ENCODE results near the gene ILDR1. TPM values are rescaled to one million over a fixed set of nuclear protein-coding genes. Genes with fewer than 3 reads are reported as not detected.

Gene ILDR1
- total and polyA plus RNA-seq, 5 donors: not detected

- Histone ChIP-seq H3K4me1 (ENCODE audit: control insufficient read depth, insufficient read depth, low read length) (no peaks in the 10 kb centered on the region), H3K9me3 (ENCODE audit: control insufficient read depth, low read length) (no peaks in the 10 kb centered on the region), H3K27ac (ENCODE audit: low read length) (no peak overlapping the region), H3K27me3 (ENCODE audit: control insufficient read depth, insufficient read depth) (no peaks in the 10 kb centered on the region), H3K4me3 (ENCODE audit: low read length) (no peak overlapping the region)
- intact Hi-C loops (cut with DNase I): loop anchor here (10.0 kb wide), 1 partner anchor 448 kb away; the partner anchor contains the start of gene POLQ (in 4 of the 4)
- ATAC-seq: peak in 1 of 2 donors; percentile 17
- DNase-seq: no peak
- WGBS: 93% methylated on average over 31 of the region's 31 CpGs
Measured at GRCh38 chr3:121992601-121993560, 29.2 kb downstream of the ILDR1 start.

- H3K4me3 ChIP-seq (ENCODE audit: low read length): no peak overlapping the region
- H3K4me1 ChIP-seq (ENCODE audit: control insufficient read depth, insufficient read depth, low read length): no peaks in the 10 kb centered on the region
- no peaks in the 10 kb centered on the region for H3K27me3 ChIP-seq (ENCODE audit: control insufficient read depth, insufficient read depth)
- intact Hi-C loops (cut with DNase I): loop anchor here (10.0 kb wide), 1 partner anchor 445 kb away; the partner anchor contains the start of gene POLQ (in 4 of the 4)
- H3K9me3 ChIP-seq (ENCODE audit: control insufficient read depth, low read length): no peaks in the 10 kb centered on the region
- peak in 1 of 3 donors; percentile 50 for DNase-seq
- peak in 1 of 2 donors; percentile 57 for ATAC-seq
- no peak overlapping the region for H3K27ac ChIP-seq (ENCODE audit: low read length)
Measured at GRCh38 chr3:121989943-121990342, 32.1 kb downstream of the ILDR1 start.

- no peak overlapping the region for H3K4me3 ChIP-seq (ENCODE audit: low read length)
- no peak for ATAC-seq
- WGBS: 82% methylated on average over 2 of the region's 2 CpGs
Measured at GRCh38 chr3:121988146-121988545, 33.9 kb downstream of the ILDR1 start.

GRCh38 chr3:121985846-121986245 is 36.2 kb downstream of the ILDR1 start:
- WGBS: 78% methylated on average over 2 of the region's 2 CpGs
- no peak overlapping the region for H3K27ac ChIP-seq (ENCODE audit: low read length)
- no peak overlapping the region for H3K4me3 ChIP-seq (ENCODE audit: low read length)
- no peaks in the 10 kb centered on the region for H3K4me1 ChIP-seq (ENCODE audit: control insufficient read depth, insufficient read depth, low read length)
- no peaks in the 10 kb centered on the region for H3K9me3 ChIP-seq (ENCODE audit: control insufficient read depth, low read length)
- H3K27me3 ChIP-seq (ENCODE audit: control insufficient read depth, insufficient read depth): no peaks in the 10 kb centered on the region
- ATAC-seq (no peak), DNase-seq (no peak)
- intact Hi-C loops (cut with DNase I): no loop called here

More at GRCh38 chr3:121988146-121988545, 33.9 kb downstream of the ILDR1 start:
- DNase-seq: no peak
- H3K27me3 ChIP-seq (ENCODE audit: control insufficient read depth, insufficient read depth): no peaks in the 10 kb centered on the region
- no peaks in the 10 kb centered on the region for H3K9me3 ChIP-seq (ENCODE audit: control insufficient read depth, low read length)
- H3K4me1 ChIP-seq (ENCODE audit: control insufficient read depth, insufficient read depth, low read length): no peaks in the 10 kb centered on the region
- no peak overlapping the region for H3K27ac ChIP-seq (ENCODE audit: low read length)
- intact Hi-C loops (cut with DNase I): no loop called here

GRCh38 chr3:121981473-121981872 is 40.6 kb downstream of the ILDR1 start:
- H3K27ac ChIP-seq (ENCODE audit: low read length): no peak overlapping the region
- H3K9me3 ChIP-seq (ENCODE audit: control insufficient read depth, low read length): no peaks in the 10 kb centered on the region
- H3K27me3 ChIP-seq (ENCODE audit: control insufficient read depth, insufficient read depth): no peaks in the 10 kb centered on the region
- intact Hi-C loops (cut with DNase I): no loop called here
- H3K4me1 ChIP-seq (ENCODE audit: control insufficient read depth, insufficient read depth, low read length): no peaks in the 10 kb centered on the region
- 84% methylated on average over 2 of the region's 2 CpGs for WGBS
- no peak for ATAC-seq
- no peak for DNase-seq
- no peak overlapping the region for H3K4me3 ChIP-seq (ENCODE audit: low read length)

- Histone ChIP-seq H3K27me3 (ENCODE audit: control insufficient read depth, insufficient read depth) (no peaks in the 10 kb centered on the region), H3K27ac (ENCODE audit: low read length) (no peak overlapping the region), H3K9me3 (ENCODE audit: control insufficient read depth, low read length) (no peaks in the 10 kb centered on the region), H3K4me3 (ENCODE audit: low read length) (no peak overlapping the region), H3K4me1 (ENCODE audit: control insufficient read depth, insufficient read depth, low read length) (no peaks in the 10 kb centered on the region)
- no peak for ATAC-seq
- 75% methylated on average over 5 of the region's 5 CpGs for WGBS
- intact Hi-C loops (cut with DNase I): no loop called here
- no peak for DNase-seq
Measured at GRCh38 chr3:121980450-121980796, 41.6 kb downstream of the ILDR1 start.

- intact Hi-C loops (cut with DNase I): no loop called here
- no peaks in the 10 kb centered on the region for H3K4me1 ChIP-seq (ENCODE audit: control insufficient read depth, insufficient read depth, low read length)
- H3K9me3 ChIP-seq (ENCODE audit: control insufficient read depth, low read length): no peaks in the 10 kb centered on the region
- ATAC-seq (no peak), DNase-seq (no peak)
- no peaks in the 10 kb centered on the region for H3K27me3 ChIP-seq (ENCODE audit: control insufficient read depth, insufficient read depth)
- H3K27ac ChIP-seq (ENCODE audit: low read length): no peak overlapping the region
- H3K4me3 ChIP-seq (ENCODE audit: low read length): no peak overlapping the region
Measured at GRCh38 chr3:121979734-121980449, 42.2 kb downstream of the ILDR1 start.

GRCh38 chr3:121979246-121979645 is 42.8 kb downstream of the ILDR1 start:
- ATAC-seq (no peak), DNase-seq (no peak)
- intact Hi-C loops (cut with DNase I): no loop called here
- Histone ChIP-seq H3K4me1 (ENCODE audit: control insufficient read depth, insufficient read depth, low read length) (no peaks in the 10 kb centered on the region), H3K9me3 (ENCODE audit: control insufficient read depth, low read length) (no peaks in the 10 kb centered on the region), H3K4me3 (ENCODE audit: low read length) (no peak overlapping the region), H3K27ac (ENCODE audit: low read length) (no peak overlapping the region), H3K27me3 (ENCODE audit: control insufficient read depth, insufficient read depth) (no peaks in the 10 kb centered on the region)
- WGBS: 72% methylated on average over 2 of the region's 2 CpGs

- Histone ChIP-seq H3K27me3 (ENCODE audit: control insufficient read depth, insufficient read depth) (no peaks in the 10 kb centered on the region), H3K4me3 (ENCODE audit: low read length) (no peak overlapping the region), H3K9me3 (ENCODE audit: control insufficient read depth, low read length) (no peaks in the 10 kb centered on the region), H3K4me1 (ENCODE audit: control insufficient read depth, insufficient read depth, low read length) (no peaks in the 10 kb centered on the region), H3K27ac (ENCODE audit: low read length) (no peak overlapping the region)
- intact Hi-C loops (cut with DNase I): no loop called here
- WGBS: 96% methylated on average over 1 of the region's 1 CpG
- DNase-seq (no peak), ATAC-seq (no peak)
Measured at GRCh38 chr3:121976727-121977126, 45.3 kb downstream of the ILDR1 start.

- Histone ChIP-seq H3K4me3 (ENCODE audit: low read length) (no peak overlapping the region), H3K27me3 (ENCODE audit: control insufficient read depth, insufficient read depth) (no peaks in the 10 kb centered on the region), H3K27ac (ENCODE audit: low read length) (no peak overlapping the region), H3K9me3 (ENCODE audit: control insufficient read depth, low read length) (no peaks in the 10 kb centered on the region), H3K4me1 (ENCODE audit: control insufficient read depth, insufficient read depth, low read length) (no peaks in the 10 kb centered on the region)
- DNase-seq (no peak), ATAC-seq (no peak)
- intact Hi-C loops (cut with DNase I): no loop called here
- 92% methylated on average over 1 of the region's 1 CpG for WGBS
Measured at GRCh38 chr3:121975702-121976302, 46.2 kb downstream of the ILDR1 start.

GRCh38 chr3:121974601-121975111 is 47.4 kb downstream of the ILDR1 start:
- Histone ChIP-seq H3K4me1 (ENCODE audit: control insufficient read depth, insufficient read depth, low read length) (no peaks in the 10 kb centered on the region), H3K27ac (ENCODE audit: low read length) (no peak overlapping the region), H3K4me3 (ENCODE audit: low read length) (no peak overlapping the region), H3K27me3 (ENCODE audit: control insufficient read depth, insufficient read depth) (no peaks in the 10 kb centered on the region), H3K9me3 (ENCODE audit: control insufficient read depth, low read length) (no peaks in the 10 kb centered on the region)
- intact Hi-C loops (cut with DNase I): no loop called here
- WGBS: 89% methylated on average over 2 of the region's 2 CpGs
- no peak for ATAC-seq
- DNase-seq: no peak
